Measurements from ENCODE around the gene TK2.

The TK2 gene

GRCh38 chr16:66548868-66549267 lies 1.1 kb downstream of the TK2 start:
- TF ChIP-seq ZC3H10 (CRISPR knock-in tag; IDR thresholded peaks at IDR 0.05) (no peak), TSHZ2 (CRISPR knock-in tag; IDR thresholded peaks at IDR 0.05) (no peak)
- no peak for ATAC-seq

DNA sequence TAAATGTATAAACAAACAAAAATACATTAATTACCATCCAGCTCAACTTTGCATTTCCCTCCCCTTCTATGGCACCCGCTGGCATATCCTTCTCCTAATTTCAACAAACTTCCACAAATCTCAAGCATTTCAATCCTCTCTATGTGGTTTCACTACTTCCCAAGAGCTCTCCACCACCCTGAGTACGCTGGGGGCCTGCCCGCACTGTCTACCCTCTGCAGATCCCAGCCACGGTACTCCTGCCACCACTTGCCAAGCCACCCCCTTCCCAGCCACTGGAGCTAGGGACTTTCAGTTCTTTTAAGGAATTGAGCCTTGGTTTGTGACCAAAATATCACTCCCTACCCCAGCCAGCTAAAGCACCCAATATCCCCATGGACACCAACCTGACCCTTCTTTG lies 1.9 kb downstream of the TK2 start:
- no peak for TF ChIP-seq CREB5 (CRISPR knock-in tag; IDR thresholded peaks at IDR 0.05; ENCODE audit: low read depth)
- TF ChIP-seq CSDC2 (CRISPR knock-in tag; IDR thresholded peaks at IDR 0.05) = no peak
- no peak for TF ChIP-seq TCF4 (CRISPR knock-in tag; IDR thresholded peaks at IDR 0.05; ENCODE audit: borderline replicate concordance)
- TF ChIP-seq ZC3H10 (CRISPR knock-in tag; IDR thresholded peaks at IDR 0.05) = no peak
- no peak for TF ChIP-seq ESRRG (CRISPR knock-in tag; IDR thresholded peaks at IDR 0.05)
- TF ChIP-seq PPARA (CRISPR knock-in tag; IDR thresholded peaks at IDR 0.05; ENCODE audit: borderline replicate concordance) = no peak
- no peak for TF ChIP-seq TSHZ2 (CRISPR knock-in tag; IDR thresholded peaks at IDR 0.05)
- no peak for TF ChIP-seq SNAI2 (CRISPR knock-in tag; IDR thresholded peaks at IDR 0.05)
- no peak for TF ChIP-seq ZNF565 (CRISPR knock-in tag; conservative IDR thresholded peaks at IDR 0.05; ENCODE audit: low read depth)
- TF ChIP-seq ARNTL (CRISPR knock-in tag; IDR thresholded peaks at IDR 0.05; ENCODE audit: borderline replicate concordance, low read depth) = no peak
- TF ChIP-seq, protein P1, sequence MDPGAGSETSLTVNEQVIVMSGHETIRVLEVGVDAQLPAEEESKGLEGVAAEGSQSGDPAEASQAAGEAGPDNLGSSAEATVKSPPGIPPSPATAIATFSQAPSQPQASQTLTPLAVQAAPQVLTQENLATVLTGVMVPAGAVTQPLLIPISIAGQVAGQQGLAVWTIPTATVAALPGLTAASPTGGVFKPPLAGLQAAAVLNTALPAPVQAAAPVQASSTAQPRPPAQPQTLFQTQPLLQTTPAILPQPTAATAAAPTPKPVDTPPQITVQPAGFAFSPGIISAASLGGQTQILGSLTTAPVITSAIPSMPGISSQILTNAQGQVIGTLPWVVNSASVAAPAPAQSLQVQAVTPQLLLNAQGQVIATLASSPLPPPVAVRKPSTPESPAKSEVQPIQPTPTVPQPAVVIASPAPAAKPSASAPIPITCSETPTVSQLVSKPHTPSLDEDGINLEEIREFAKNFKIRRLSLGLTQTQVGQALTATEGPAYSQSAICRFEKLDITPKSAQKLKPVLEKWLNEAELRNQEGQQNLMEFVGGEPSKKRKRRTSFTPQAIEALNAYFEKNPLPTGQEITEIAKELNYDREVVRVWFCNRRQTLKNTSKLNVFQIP (CRISPR knock-in tag; IDR thresholded peaks at IDR 0.05; ENCODE audit: borderline replicate concordance, low read depth) = no peak
- TF ChIP-seq GLIS3 (CRISPR knock-in tag; IDR thresholded peaks at IDR 0.05) = no peak
- TF ChIP-seq ZFP3 (CRISPR knock-in tag; IDR thresholded peaks at IDR 0.05) = no peak
- TF ChIP-seq TOX (CRISPR knock-in tag; IDR thresholded peaks at IDR 0.05; ENCODE audit: borderline replicate concordance) = no peak
- no peak for TF ChIP-seq BACH2 (CRISPR knock-in tag; IDR thresholded peaks at IDR 0.05; ENCODE audit: borderline replicate concordance)
- TF ChIP-seq ZNF8 (CRISPR knock-in tag; IDR thresholded peaks at IDR 0.05) = no peak
- no peak for TF ChIP-seq PATZ1 (CRISPR knock-in tag; IDR thresholded peaks at IDR 0.05; ENCODE audit: borderline replicate concordance)
- no peak for ATAC-seq

DNA sequence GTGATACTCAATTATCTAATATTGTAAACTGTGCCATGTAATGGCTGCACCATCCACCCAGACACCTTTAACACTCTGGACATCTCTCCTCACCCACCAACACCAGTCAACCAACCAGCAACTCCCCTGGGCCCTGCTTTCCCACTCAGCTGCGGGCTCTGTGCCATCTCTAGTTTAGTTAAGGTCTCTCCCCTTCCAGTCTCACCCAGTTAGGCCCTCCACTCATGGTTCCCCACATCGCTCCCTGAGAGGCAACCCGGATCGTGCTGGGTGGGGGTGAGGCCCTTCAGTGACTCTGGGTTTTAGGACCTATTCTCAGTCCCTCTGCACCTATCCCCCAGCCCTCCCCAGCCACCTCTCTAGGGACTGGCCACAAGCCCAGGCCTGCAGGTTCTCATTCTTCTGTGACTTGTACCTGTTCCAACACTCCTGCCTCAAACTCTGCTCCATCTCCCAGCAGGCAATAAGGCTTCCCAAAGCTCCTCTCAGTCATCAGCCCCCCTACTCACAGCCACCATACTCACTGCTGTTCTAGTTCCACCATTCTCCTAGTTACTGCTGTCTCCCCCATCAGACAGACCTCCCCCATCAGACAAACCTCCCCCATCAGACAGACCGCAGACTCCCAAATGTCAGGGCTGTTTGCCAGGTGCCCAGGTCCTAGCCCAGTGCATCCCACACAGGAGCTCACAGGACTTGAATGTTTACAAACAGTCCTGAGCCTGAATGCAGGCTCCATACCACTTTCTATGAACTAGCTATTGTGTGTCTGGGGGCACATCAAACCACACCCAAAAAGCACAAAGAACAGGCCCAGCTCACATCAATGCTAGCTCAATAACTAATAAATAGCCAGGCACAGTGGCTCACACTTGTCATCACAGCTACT lies 2.6 kb downstream of the TK2 start:
- no peak for ATAC-seq
- TF ChIP-seq ARNTL (CRISPR knock-in tag; IDR thresholded peaks at IDR 0.05; ENCODE audit: borderline replicate concordance, low read depth) (no peak), CSRNP3 (CRISPR knock-in tag; IDR thresholded peaks at IDR 0.05) (no peak), CSDC2 (CRISPR knock-in tag; IDR thresholded peaks at IDR 0.05) (no peak), ZNF565 (CRISPR knock-in tag; conservative IDR thresholded peaks at IDR 0.05; ENCODE audit: low read depth) (no peak)

All from SK-N-SH treated with all-trans-retinoic acid at 6 μM for 48 hours (cell line).